Stimulated activated CD4-positive, alpha-beta T cell treated with anti-CD3 and anti-CD28 coated beads, Interleukin-1b, Interleukin-23, amount 100 ng/mL, for 24 hours (primary cell): ENCODE measurements around the gene ANKLE2.
A peak's percentile ranks its signal among the peaks of the same experiment; 100 is the strongest.
"Not testable (repeated sequence)": the region's sequence is repeated elsewhere in the genome, so short reads cannot be mapped to it uniquely, and the experiment has no call there.

ENCODE experiments used
- DNase-seq, 4 experiments: peaks; one replicate each; pipeline ENCODE4 v3.0.0-alpha.2; 2020; ENCODE audit warnings: low read depth in 4 of 4, low spot score in 1 of 4

The ANKLE2 gene

GRCh38 chr12:132761032-132761920, at the start of gene ANKLE2:
ANKLE2 (minus strand) TSS chr12:132761832; CDS start chr12:132761798, 34 bp downstream.
- peak; percentile 35 to 57 (median 42) for DNase-seq

- DNase-seq = not testable (repeated sequence)
Measured at GRCh38 chr12:132809391-132809790, 47.8 kb upstream of the ANKLE2 start.

GRCh38 chr12:132807295-132808092, 45.9 kb upstream of the ANKLE2 start:
- no peak for DNase-seq

GRCh38 chr12:132806857-132807256, 45.2 kb upstream of the ANKLE2 start:
- DNase-seq = peak in 1 of 4 experiments; percentile 16

GRCh38 chr12:132804426-132804861, 42.8 kb upstream of the ANKLE2 start:
- no peak for DNase-seq

- DNase-seq = no peak
Measured at GRCh38 chr12:132803888-132804287, 42.3 kb upstream of the ANKLE2 start.

- DNase-seq = no peak
Measured at GRCh38 chr12:132803125-132803524, 41.5 kb upstream of the ANKLE2 start.

- no peak for DNase-seq
Measured at GRCh38 chr12:132801741-132802140, 40.1 kb upstream of the ANKLE2 start.

GRCh38 chr12:132798836-132799235, 37.2 kb upstream of the ANKLE2 start:
- no peak for DNase-seq

- no peak for DNase-seq
Measured at GRCh38 chr12:132797820-132798570, 36.4 kb upstream of the ANKLE2 start.

GRCh38 chr12:132795847-132796246, 34.2 kb upstream of the ANKLE2 start:
- no peak for DNase-seq

- not testable (repeated sequence) for DNase-seq
Measured at GRCh38 chr12:132791940-132792339, 30.3 kb upstream of the ANKLE2 start.

- DNase-seq = no peak
Measured at GRCh38 chr12:132789099-132789471, 27.5 kb upstream of the ANKLE2 start.

GRCh38 chr12:132788375-132789098, 26.9 kb upstream of the ANKLE2 start:
- DNase-seq = no peak

- no peak for DNase-seq
Measured at GRCh38 chr12:132787877-132788276, 26.2 kb upstream of the ANKLE2 start.

- DNase-seq = no peak
Measured at GRCh38 chr12:132786192-132786591, 24.6 kb upstream of the ANKLE2 start.

- DNase-seq = no peak
Measured at GRCh38 chr12:132784580-132784979, 22.9 kb upstream of the ANKLE2 start.

- DNase-seq = no peak
Measured at GRCh38 chr12:132783917-132784531, 22.4 kb upstream of the ANKLE2 start.

GRCh38 chr12:132781938-132782337, 20.3 kb upstream of the ANKLE2 start:
- no peak for DNase-seq

GRCh38 chr12:132779781-132780353, 18.2 kb upstream of the ANKLE2 start:
- no peak for DNase-seq
